Upper lobe of right lung (tissue), 1 donor: ENCODE data around the gene P2RX5. TPM values are rescaled to one million over a fixed set of nuclear protein-coding genes. Genes with fewer than 3 reads are reported as not detected.

Experiments used
- ATAC-seq: fragments of 200-7000 bp; cut with Tn5 transposase; one replicate; pipeline ENCODE4 v1.9.1; 2020; ENCODE audit warnings: mild to moderate bottlenecking, moderate library complexity
- DNase-seq: peaks from one replicate; pipeline ENCODE4 v3.0.0-alpha.2; 2020
- H3K27ac ChIP-seq: fragments of 200-600 bp; one replicate; pipeline ENCODE4 v1.8.0; 2022
- H3K27me3 ChIP-seq: fragments of 200-600 bp; one replicate; pipeline ENCODE4 v1.8.0; 2022; ENCODE audit warnings: mild to moderate bottlenecking
- H3K36me3 ChIP-seq: fragments of 200-600 bp; one replicate; pipeline ENCODE4 v1.8.0; 2022
- H3K4me1 ChIP-seq: fragments of 200-600 bp; one replicate; pipeline ENCODE4 v1.8.0; 2022
- H3K4me3 ChIP-seq: fragments of 200-600 bp; one replicate; pipeline ENCODE4 v1.8.0; 2022; ENCODE audit warnings: mild to moderate bottlenecking
- H3K9me3 ChIP-seq: fragments of 200-600 bp; one replicate; pipeline ENCODE4 v1.8.0; 2022
- intact Hi-C: fragments of 100-400 bp; cut with DNase I; formaldehyde crosslinking; loops from one replicate; pipeline ENCODE4 v1.11.0; 2022
- total RNA-seq: library from RNA; stranded (reverse); fragmentation: NEBNext Ultra II Directional; extraction: Animal tissue kit (Norgen Biotek cat#: 25700); gene quantifications from one replicate; pipeline ENCODE4 v1.2.1, GENCODE V29; 2021
- TF ChIP-seq, protein P1 (sequence below): fragments of 200-600 bp; IDR thresholded peaks from one replicate; pipeline ENCODE4 v1.8.0; 2022; ENCODE audit warnings: antibody characterized with exemption
- donor health status: DM: no; HTN: yes; CAD: no; lungs with severe emphysema.

P2RX5 gene
- total RNA-seq, 1 donor from 2014 or later = 1.6 TPM

DNA sequence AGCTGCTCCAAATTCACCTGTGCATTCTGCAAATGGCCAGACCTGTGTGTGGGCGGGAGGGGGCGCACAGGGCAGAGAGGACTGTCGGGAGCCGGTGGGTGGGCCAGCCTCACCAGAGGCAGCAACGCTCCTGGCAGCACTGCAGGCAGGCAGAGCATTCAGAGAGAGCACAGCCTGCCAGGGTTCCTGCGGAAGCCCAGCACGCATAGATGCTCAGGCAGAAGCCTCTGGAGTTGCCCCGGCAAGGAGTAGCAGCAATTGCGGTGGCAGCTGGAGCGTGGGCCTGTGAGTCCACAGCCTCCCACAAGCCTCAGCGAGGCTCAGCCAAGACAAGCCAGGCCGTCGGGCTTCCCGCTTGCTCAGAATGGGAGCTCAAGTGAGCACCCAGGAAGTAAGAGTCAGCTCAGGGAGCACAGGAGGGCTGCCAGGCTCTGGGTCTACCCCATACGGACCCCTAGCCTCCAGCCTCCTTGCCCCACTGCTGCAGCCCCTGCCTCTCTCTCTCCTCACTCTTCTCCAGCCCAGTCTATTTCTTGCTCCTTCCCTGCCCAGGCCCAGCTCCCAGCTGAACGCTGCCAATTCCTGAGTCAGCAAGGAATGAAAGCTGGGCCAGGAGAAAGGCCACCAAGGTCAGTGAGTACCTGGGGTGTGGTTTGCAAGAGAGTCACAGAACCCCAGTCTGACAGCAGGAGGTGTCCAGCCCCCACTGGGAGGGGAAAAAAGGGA is 17.7 kb downstream of the P2RX5 start:
- TF ChIP-seq, protein P1, sequence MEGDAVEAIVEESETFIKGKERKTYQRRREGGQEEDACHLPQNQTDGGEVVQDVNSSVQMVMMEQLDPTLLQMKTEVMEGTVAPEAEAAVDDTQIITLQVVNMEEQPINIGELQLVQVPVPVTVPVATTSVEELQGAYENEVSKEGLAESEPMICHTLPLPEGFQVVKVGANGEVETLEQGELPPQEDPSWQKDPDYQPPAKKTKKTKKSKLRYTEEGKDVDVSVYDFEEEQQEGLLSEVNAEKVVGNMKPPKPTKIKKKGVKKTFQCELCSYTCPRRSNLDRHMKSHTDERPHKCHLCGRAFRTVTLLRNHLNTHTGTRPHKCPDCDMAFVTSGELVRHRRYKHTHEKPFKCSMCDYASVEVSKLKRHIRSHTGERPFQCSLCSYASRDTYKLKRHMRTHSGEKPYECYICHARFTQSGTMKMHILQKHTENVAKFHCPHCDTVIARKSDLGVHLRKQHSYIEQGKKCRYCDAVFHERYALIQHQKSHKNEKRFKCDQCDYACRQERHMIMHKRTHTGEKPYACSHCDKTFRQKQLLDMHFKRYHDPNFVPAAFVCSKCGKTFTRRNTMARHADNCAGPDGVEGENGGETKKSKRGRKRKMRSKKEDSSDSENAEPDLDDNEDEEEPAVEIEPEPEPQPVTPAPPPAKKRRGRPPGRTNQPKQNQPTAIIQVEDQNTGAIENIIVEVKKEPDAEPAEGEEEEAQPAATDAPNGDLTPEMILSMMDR = no peak
- peaks cover 10% of the 10 kb centered on the region for H3K27me3 ChIP-seq
- ATAC-seq = no peak
- DNase-seq = no peak
- no peak overlapping the region for H3K4me3 ChIP-seq
- no peaks in the 10 kb centered on the region for H3K4me1 ChIP-seq
- no peak overlapping the region for H3K27ac ChIP-seq
- no peaks in the 10 kb centered on the region for H3K9me3 ChIP-seq
- no peaks in the 10 kb centered on the region for H3K36me3 ChIP-seq
- intact Hi-C loops = no loop called here

DNA sequence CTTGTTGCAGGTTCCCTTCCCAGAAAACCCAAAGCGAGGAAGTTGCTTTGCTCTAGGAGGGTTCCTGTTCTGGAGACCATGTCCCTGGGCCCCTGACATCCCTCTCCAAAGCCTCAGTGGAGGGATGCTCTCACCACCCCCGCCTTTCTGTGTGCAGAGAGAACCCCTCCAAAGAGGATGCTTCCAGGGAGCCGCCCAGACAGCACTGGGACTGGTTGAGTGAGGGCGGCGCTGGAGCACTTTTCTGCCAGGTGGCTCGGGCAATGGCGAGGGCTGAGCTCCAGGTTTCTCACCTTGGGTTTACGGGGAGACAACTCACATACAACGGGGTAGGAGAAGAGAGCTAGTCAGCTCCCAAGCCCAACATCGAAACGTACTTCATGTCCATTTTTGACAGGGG is 20.1 kb downstream of the P2RX5 start:
- Histone ChIP-seq H3K36me3 (no peaks in the 10 kb centered on the region), H3K4me1 (no peaks in the 10 kb centered on the region), H3K9me3 (no peaks in the 10 kb centered on the region), H3K27ac (no peak overlapping the region), H3K27me3 (no peaks in the 10 kb centered on the region), H3K4me3 (no peak overlapping the region)
- no peak for DNase-seq
- no peak for ATAC-seq
- TF ChIP-seq, protein P1 = no peak
- intact Hi-C loops = no loop called here

DNA sequence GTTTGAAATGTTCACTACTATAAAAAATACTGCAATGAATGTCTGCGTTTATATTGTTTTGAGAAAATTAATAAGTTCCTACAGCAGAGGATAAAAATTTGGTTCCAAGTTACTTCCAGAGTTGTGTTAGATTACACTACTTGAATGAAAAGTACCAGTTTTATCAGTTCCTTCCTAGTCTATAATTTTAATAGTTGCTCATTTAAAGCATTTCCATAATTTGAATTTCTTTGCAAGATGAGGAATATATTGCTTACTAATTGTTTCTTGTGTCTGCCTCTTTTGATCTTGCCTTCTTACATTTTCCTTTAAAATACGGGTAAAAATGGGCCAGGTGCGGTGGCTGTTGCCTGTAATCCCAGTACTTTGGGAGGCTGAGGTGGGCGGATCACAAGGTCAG is 23.4 kb downstream of the P2RX5 start:
- ATAC-seq (no peak), DNase-seq (no peak)
- intact Hi-C loops = no loop called here
- H3K9me3 ChIP-seq = no peaks in the 10 kb centered on the region
- H3K27ac ChIP-seq = no peak overlapping the region
- no peaks in the 10 kb centered on the region for H3K27me3 ChIP-seq
- TF ChIP-seq, protein P1 = no peak
- H3K36me3 ChIP-seq = peaks cover 7% of the 10 kb centered on the region
- H3K4me3 ChIP-seq = no peak overlapping the region
- peaks cover 13% of the 10 kb centered on the region for H3K4me1 ChIP-seq

DNA sequence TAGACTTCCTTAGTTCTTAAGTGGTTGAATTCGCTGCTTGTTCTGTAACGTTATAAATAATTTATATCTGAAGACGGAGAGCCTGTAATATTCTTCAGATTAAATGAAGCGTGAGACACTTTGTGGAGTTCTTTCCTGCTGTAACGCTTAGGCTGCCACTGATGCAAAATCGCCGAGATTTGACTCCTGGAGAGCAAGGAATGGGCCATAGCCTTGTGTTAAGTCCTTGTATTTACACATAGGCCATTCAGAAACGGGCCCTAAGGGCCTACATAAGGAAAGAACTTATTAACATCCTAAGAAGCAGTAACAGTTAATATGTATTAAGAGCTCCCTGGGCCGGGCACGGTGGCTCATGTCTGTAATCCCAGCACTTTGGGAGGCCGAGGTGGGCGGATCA is 26.4 kb downstream of the P2RX5 start:
- H3K9me3 ChIP-seq = no peaks in the 10 kb centered on the region
- no peak for ATAC-seq
- peak overlapping the region; percentile 88 for H3K4me3 ChIP-seq
- TF ChIP-seq, protein P1 = no peak
- H3K27me3 ChIP-seq = no peaks in the 10 kb centered on the region
- intact Hi-C loops = no loop called here
- H3K4me1 ChIP-seq = peaks cover 29% of the 10 kb centered on the region
- no peak for DNase-seq
- peaks cover 12% of the 10 kb centered on the region for H3K36me3 ChIP-seq
- H3K27ac ChIP-seq = no peak overlapping the region

DNA sequence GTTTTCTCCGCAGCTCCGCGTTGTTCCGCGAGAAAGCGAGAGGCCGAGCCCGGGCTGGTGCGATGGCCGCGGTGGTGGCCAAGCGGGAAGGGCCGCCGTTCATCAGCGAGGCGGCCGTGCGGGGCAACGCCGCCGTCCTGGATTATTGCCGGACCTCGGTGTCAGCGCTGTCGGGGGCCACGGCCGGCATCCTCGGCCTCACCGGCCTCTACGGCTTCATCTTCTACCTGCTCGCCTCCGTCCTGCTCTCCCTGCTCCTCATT is 26.9 kb downstream of the P2RX5 start:
- ATAC-seq = no peak
- H3K9me3 ChIP-seq = no peaks in the 10 kb centered on the region

More for the DNA sequence above, 26.9 kb downstream of the P2RX5 start:
- TF ChIP-seq, protein P1 = no peak
- Histone ChIP-seq H3K4me1 (peaks cover 29% of the 10 kb centered on the region), H3K27ac (peak overlapping the region; percentile 95), H3K27me3 (no peaks in the 10 kb centered on the region), H3K36me3 (peaks cover 17% of the 10 kb centered on the region), H3K4me3 (peak overlapping the region; percentile 88)
- DNase-seq = no peak
- intact Hi-C loops = no loop called here
